GM23248 (cell line): ENCODE data around the gene ASAP2.

Experiments
- EZH2 ChIP-seq: fragments of 200-600 bp; sonication (generic); IDR thresholded peaks from 2 replicates; pipeline ENCODE4 v1.6.1; 2018; ENCODE audit warnings: antibody characterized with exemption, mild to moderate bottlenecking; ENCODE audit not compliant: insufficient read depth, poor library complexity, severe bottlenecking
- EZH2phosphoT487 ChIP-seq: fragments of 200-600 bp; sonication (generic); IDR thresholded peaks from 2 replicates; pipeline ENCODE4 v1.6.1; 2018; ENCODE audit warnings: antibody characterized with exemption, moderate library complexity, mild to moderate bottlenecking, low read depth; ENCODE audit not compliant: insufficient read depth

DNA sequence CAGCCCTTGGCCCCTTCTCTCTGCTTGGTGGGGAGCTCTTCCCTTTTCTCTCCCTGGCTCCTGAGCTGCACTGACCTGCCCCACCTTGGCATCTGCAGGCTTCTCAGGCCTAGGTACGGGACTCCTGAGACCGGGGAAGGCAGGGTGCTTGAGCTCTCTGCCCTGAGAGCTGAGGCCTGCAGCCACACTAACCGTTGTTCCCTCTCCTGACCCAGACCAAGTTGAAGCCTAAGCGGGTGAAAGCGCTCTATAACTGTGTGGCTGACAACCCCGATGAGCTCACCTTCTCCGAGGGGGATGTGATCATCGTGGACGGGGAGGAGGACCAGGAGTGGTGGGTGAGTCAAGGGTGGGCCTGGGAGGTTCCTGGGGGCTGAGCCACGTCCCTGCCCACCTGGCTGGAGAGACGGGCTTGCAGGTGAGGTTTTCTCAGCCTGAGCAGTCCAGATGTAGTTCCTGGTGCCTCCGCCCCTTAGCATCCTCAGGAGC is 194.5 kb downstream of the ASAP2 start:
- TF ChIP-seq EZH2 = no peak
- TF ChIP-seq EZH2phosphoT487 = no peak
